C4-2B (cell line): ENCODE results near the gene ETS1.

Experiments
- CTCF ChIP-seq: fragments of 450-650 bp; conservative IDR thresholded peaks from 2 replicates; pipeline ENCODE4 v1.5.1; 2017; ENCODE audit warnings: mild to moderate bottlenecking
- ZFX ChIP-seq: fragments of 450-650 bp; IDR thresholded peaks from 2 replicates; pipeline ENCODE4 v1.6.1; 2017

DNA sequence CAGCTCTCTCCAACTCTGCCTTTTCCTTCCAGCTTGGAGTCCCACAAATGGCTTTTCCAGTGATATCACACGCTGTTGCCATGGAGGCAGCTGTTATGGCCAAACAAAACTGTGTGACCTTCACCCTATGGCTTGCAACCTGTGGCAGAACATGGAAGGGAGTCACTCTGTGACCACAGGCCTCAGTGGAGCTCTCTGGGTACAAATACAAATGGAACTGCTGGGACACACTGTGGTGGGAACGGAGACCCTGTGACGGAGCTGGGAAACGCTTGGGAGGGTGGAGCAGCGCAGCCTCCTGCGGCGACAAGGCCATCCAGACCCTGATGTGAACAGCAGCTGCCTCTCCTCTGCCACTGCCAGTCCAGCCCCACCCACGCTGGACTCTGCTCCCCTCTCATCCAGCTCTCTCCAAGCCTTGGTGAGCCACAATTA lies 162.5 kb downstream of the ETS1 start:
- TF ChIP-seq CTCF (no peak), ZFX (no peak)
